ENCODE measurements around the gene RHBDL3.
"Not testable (repeated sequence)": the region's sequence is repeated elsewhere in the genome, so short reads cannot be mapped to it uniquely, and the experiment has no call there.

Gene RHBDL3

GRCh38 chr17:32323811-32324491 lies 58.3 kb downstream of the RHBDL3 start:
- DNase-seq (ENCODE audit: low read depth in 2 of 2) = peak in 1 of 2 donors; percentile 15

- DNase-seq (ENCODE audit: low read depth in 2 of 2) = no peak
These were observed 62.3 kb downstream of the RHBDL3 start for GRCh38 chr17:32327911-32328310.

- no peak for DNase-seq (ENCODE audit: low read depth in 2 of 2)
These were observed 64.5 kb downstream of the RHBDL3 start for GRCh38 chr17:32330147-32330546.

- no peak for DNase-seq (ENCODE audit: low read depth in 2 of 2)
These were observed 65.8 kb downstream of the RHBDL3 start for GRCh38 chr17:32331243-32332040.

GRCh38 chr17:32333187-32333586 lies 67.6 kb downstream of the RHBDL3 start:
- no peak for DNase-seq (ENCODE audit: low read depth in 2 of 2)

GRCh38 chr17:32335046-32335445 lies 69.4 kb downstream of the RHBDL3 start:
- DNase-seq (ENCODE audit: low read depth in 2 of 2) = no peak

GRCh38 chr17:32335687-32336086 lies 70.1 kb downstream of the RHBDL3 start:
- no peak for DNase-seq (ENCODE audit: low read depth in 2 of 2)

GRCh38 chr17:32341141-32341856 lies 75.7 kb downstream of the RHBDL3 start:
- DNase-seq (ENCODE audit: low read depth in 2 of 2) = no peak

- peak; percentile 46 to 56 for DNase-seq (ENCODE audit: low read depth in 2 of 2)
These were observed 76.4 kb downstream of the RHBDL3 start, which contains the start of gene C17orf75 for GRCh38 chr17:32341857-32342602. C17orf75 (minus strand) TSS chr17:32342173; CDS start chr17:32342139, 34 bp downstream.

GRCh38 chr17:32342603-32343325 lies 77.1 kb downstream of the RHBDL3 start:
- DNase-seq (ENCODE audit: low read depth in 2 of 2) = no peak

- DNase-seq (ENCODE audit: low read depth in 2 of 2) = no peak
These were observed 80.4 kb downstream of the RHBDL3 start for GRCh38 chr17:32345951-32346600.

GRCh38 chr17:32348483-32348800 lies 82.8 kb downstream of the RHBDL3 start:
- DNase-seq (ENCODE audit: low read depth in 2 of 2) = no peak

GRCh38 chr17:32349503-32349853 lies 83.8 kb downstream of the RHBDL3 start:
- no peak for DNase-seq (ENCODE audit: low read depth in 2 of 2)

- peak; percentile 91 for DNase-seq (ENCODE audit: low read depth in 2 of 2)
These were observed 84.4 kb downstream of the RHBDL3 start, which contains the start of gene ZNF207 for GRCh38 chr17:32349854-32350665. ZNF207 (plus strand) TSS chr17:32350157; CDS start chr17:32350286, 129 bp downstream.

GRCh38 chr17:32350666-32351418 lies 85.2 kb downstream of the RHBDL3 start:
- DNase-seq (ENCODE audit: low read depth in 2 of 2) = no peak

GRCh38 chr17:32352734-32353133 lies 87.1 kb downstream of the RHBDL3 start:
- DNase-seq (ENCODE audit: low read depth in 2 of 2) = not testable (repeated sequence)

GRCh38 chr17:32355649-32356377 lies 90.2 kb downstream of the RHBDL3 start:
- no peak for DNase-seq (ENCODE audit: low read depth in 2 of 2)

- no peak for DNase-seq (ENCODE audit: low read depth in 2 of 2)
These were observed 90.7 kb downstream of the RHBDL3 start for GRCh38 chr17:32356378-32356743.

Measured in activated CD8-positive, alpha-beta memory T cell treated with anti-CD3 and anti-CD28 coated beads for 4 hours (primary cell).